GM20431 (cell line): Measurements from ENCODE around the gene SELENOF.

Experiments used
- in situ Hi-C: fragments of 300-500 bp; cut with MseI, MboI; formaldehyde crosslinking; loops from one replicate; pipeline ENCODE4 v1.15.0; 2020; ENCODE audit warnings: low sequenced_read_pairs; ENCODE audit not compliant: unreplicated experiment

SELENOF gene

DNA sequence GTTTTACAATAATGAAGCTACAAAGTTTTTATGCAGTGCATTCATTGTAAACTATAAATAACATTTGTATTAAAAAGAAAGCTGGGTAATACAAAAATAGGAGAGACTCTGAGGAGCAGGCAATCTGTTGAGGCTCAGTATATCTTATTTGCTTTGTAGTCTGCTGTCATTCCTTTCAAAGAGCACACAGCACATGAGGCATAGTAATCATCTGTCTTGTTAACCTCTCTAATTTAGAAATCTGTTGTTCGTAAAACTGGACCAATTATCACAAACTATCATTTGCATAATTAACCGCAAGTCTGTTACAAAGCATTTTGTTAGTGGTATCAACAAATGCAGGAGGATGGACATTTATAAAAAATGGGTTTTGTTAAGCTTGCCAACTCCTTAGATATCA lies 51.0 kb downstream of the SELENOF start:
- in situ Hi-C loops: no loop called here

DNA sequence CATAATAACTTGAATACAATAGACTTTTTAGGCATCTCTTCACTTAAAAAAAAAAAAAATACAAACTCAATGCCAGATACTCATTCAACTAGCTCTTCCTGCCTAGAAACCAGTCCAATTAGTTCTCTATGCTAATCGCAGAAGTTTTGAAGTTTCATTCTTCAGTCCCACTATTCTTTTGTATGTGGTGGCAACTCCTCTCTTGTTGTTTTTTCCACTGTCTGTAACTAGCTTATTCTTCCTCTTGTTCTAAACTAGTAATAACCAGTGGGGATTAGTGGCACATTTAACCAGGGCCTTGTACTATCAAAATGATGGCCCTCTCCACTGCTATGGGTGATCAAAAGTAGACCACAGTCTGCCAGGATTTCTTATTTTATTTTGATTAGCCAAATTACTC lies 52.5 kb downstream of the SELENOF start:
- in situ Hi-C loops: no loop called here

DNA sequence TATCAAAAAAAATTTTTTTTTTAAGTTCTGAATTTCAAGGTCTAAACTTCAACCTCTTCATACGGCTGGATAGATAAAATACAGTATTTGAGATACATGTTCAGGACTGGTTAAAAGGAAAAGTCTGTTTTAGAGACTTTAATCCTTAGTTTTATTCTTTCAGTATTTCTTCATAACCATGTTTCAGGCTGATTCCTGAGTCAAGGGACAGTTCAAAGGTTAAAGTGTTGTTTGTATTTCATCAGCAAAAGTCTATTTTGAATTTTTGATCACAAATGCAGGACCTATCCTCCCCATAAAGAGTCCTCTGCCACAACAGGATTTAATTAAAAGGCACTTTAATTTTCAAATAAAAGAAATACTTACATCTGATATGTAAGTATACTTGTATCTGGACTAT lies 53.5 kb downstream of the SELENOF start:
- in situ Hi-C loops: no loop called here

DNA sequence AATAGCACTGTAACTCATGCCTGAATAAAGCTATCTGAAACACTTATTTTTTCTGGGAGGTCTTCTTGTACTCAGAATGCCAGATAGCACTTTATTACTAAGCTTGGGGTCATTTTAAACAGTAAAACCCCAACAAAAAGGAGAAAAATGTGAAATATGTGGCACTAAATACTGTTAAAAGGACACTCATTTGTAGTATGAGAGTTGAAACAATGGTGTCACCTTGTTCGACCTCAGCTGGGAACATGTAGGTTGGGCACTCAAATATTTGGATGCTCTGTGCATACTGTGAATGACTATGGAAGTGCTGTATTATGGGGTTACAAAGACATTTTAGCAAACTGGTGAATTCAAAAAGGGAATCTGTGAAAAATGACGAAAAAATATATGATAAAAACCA lies 53.9 kb downstream of the SELENOF start:
- in situ Hi-C loops: no loop called here

DNA sequence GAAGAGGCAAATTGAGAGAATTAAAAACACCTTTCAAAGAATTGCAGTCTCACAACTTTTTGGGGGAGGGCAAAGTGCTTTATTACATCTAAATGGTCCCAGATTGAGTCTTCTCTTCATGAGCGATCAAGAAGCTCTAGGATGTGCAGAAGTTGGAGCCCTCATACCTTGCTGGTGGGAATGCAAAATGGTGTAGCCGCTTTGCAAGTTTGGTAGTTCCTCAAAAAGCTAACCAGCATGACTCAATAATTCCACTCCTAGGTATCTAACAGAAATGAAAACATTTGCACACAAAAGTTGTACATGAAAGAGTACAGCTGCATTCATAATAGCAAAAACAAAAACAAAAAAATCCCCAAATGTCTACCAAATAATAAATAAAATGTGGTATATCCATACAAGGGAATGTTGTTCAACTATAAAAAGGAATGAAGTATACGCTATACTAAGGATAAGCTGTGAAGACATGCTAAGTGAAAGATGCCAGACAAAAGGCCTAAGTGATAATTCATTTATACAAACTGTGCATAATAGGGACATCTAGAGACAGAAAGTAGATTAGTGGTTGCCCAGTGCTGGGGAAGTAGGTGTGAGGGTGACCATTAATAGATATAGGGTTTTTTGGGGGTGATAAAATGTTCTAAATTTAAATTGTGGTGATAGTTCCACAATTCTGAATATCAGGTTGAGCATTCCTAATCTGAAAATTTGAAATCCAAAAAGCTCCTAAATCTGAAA lies 55.2 kb downstream of the SELENOF start:
- in situ Hi-C loops: no loop called here

DNA sequence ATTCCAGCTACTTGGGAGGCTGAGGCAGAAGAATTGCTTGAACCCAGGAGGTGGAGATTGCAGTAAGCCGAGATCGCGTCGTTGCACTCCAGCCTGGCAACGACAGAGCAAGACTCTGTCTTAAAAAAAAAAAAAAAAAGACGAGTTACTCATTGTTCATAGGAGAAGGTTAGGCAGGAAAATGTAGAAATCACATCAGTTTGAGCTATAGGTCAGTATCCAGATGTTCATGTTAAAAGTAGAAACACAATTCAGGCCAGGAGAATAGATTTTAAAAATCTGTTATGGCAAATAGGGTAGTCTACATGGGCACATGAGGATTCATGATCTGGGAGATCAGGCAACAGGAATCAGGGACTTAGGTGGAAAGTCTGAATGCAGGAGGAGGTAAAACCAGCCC lies 57.7 kb downstream of the SELENOF start:
- in situ Hi-C loops: no loop called here

DNA sequence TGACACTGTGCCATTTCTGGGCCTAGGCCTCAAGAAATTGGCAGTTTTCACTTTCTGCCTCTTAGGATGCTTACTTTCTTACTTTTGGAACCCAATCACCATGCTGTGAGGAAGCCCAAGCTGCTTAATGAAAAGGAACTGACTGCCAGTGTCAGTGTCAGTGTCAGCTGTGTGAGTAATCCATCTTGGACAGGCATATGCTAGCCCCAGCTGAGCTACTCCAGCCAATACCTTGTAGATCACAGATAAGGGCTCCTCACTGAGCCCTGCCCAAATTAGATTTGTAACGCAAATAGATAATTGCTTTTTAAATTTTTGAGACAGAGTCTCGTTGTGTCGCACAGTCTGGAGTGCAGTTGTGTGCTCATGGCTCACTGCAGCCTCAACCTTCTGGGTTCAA lies 59.6 kb downstream of the SELENOF start:
- in situ Hi-C loops: no loop called here

DNA sequence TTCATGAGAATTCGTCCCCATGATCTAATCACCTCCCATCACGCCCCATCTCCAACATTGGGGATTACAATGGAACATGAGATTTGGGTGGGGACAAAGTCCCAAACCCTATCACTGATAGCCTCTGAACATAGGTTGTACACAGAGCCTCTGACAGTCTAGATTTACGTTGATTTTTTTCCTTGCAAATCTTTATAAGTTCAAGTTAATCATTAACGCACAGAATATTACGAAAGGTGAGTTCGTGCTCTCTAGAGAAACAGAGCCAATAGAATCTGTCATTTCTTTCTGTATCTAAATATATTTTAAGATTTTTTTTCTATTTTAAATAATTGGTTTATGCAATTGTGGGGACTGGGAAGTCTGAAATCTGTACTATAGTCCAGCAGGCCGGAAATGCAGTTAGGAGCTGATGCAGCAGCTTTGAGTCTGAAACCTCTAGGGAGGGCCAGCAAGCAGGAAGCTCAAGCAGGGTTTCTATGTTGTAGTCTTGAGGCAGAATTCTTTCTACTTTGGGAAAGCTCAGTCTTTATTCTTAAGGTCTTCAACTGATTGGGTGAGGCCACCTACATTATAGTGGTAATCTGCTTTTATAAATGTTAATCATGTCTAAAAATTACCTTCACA lies 61.0 kb downstream of the SELENOF start:
- in situ Hi-C loops: no loop called here

DNA sequence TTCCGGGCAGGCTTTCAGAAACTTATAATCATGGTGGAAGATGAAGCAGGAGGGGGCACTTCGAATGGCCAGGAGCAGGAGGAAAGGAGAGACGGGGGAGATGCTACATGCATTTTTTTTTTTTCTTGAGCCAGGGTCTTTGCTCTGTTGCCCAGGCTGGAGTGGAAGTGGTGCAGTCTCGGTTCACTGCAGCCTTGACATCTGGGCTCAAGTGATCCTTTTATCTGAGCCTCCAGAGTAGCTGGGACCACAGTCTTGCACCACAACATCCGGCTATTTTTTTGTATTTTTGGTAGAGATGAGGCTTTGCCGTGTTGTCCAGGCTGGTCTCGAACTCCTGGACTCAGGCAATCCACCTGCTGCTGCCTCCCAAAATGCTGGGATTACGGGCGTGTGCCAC lies 61.6 kb downstream of the SELENOF start:
- in situ Hi-C loops: no loop called here

DNA sequence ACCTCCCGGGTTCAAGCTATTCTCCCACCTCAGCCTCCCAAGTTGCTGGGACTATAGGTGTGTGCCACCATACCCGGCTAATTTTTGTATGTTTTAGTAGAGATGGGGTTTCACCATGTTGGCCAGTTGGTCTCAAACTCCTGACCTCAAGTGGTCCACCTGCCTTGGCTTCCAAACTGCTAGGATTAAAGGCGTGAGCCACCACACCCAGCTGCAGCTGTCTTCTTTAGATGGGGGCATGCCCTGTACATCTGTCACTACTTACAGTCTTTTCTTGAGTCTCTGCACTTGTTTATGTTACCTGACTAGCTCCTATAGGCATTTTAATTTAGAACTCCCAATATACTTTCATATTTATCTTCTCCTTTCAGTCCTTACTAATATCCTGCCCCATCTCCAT lies 64.2 kb downstream of the SELENOF start:
- in situ Hi-C loops: no loop called here

DNA sequence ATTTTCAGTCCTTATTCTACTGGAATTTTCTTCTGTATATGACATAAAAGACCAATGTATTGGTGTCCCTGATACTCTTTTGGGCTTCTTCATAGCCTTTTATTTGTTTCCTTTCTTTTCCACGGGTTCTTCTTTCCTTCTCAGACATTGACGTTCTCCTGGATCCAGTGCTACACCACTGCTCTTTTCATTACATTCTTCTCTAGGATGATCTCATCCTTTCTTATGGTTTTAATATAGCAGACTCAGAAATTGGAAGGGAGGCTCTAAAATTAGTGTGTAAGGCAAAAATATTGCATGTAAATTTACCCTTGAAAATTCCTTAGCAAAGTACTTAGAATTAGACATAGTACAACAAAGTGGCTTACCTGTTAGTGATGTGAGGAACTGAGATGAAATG lies 65.3 kb downstream of the SELENOF start:
- in situ Hi-C loops: no loop called here

DNA sequence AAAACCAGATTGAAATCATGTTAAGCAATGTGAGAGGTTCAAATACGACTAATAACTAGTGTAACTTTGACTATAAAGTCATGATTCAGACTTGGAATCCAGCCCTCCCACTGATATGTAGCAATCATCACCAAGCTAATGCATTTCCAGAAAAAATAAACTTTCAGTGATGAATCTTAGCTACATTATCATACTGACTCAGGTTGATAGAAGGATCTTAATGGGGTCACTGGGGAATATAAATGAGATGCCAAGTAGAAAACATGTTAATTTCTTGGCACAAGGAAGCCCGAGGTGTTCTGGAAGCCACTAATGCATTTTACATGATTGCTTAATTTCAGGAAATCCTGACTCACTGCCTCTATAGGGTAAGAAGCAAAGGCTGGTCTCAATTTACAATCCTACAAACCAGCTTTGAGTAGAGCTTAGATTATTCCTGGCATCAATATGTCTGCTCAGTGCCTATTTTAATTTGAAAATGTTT lies 67.7 kb downstream of the SELENOF start:
- in situ Hi-C loops: no loop called here

DNA sequence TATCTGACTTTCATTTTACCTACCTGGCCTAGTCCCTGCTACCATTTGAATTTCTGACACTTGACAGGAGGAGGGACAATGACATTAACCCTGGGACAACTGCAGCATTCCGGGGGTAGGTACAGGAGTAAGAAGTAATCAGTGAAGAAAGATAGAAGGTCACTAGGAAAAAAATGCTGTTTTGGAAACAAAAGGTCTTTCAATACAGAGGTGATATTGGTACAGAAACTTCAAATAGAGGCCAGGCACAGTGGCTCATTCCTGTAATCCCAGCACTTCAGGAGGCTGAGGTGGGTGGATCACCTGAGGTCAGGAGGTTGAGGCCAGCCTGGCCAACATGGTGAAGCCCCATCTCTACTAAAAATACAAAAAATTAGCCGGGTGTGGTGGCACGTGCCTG lies 68.4 kb downstream of the SELENOF start:
- in situ Hi-C loops: no loop called here

DNA sequence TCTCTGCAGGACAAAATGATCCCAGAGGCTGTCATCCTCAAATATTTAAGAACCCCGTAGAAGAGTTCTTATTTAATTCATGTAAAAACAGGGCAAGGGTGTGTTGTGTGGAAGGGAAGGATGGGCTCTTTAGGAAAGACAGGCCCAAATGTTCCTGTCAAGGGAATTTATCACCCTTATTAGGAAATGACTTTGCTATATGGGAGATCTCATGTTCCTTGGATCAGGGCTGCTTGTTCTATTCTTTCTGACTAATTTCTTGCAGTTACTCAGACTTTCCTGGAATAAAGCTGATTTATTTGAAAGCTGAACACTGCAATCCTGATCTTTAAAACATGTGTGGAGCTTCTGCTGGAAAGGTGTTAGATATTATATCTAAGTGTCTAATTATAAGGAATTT lies 72.8 kb downstream of the SELENOF start:
- in situ Hi-C loops: no loop called here

DNA sequence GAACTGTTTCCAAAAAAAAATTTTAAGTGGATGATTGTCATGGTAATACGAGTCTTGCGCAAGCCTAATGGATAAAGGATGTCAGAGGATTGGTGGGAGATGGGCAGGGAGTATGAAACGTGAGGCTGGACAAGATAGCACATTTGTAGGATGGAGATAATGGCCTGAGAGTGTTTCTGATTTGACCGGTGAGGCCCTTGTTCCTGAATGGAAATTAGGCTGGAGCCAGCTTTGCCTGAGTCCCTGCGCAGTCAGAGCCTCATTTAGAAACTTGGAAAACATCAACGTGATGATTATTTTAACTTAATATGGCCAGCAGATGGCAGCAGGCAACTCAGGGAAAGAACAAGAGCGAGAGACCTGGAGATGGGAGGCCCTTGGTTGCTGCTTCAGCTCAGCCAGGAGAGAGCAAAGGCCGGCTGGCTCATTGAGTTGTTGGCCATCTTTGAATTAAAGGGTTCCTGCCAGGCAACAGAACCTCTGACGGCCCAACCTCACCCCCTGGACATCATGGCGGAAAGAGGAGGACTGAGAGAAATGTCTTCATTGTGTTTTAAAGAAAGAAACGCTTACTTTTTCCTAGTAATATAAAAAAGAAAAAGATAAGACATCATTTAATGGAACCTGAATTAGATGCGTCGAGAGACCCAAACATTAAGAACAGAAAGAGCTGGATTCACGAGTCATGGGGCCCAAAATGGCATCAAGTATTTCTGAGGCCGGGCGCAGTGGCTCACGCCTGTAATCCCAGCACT lies 80.3 kb downstream of the SELENOF start:
- in situ Hi-C loops: loop anchor here (10.0 kb wide), 1 partner anchor 251 kb away; no protein-coding TSS in a partner anchor

DNA sequence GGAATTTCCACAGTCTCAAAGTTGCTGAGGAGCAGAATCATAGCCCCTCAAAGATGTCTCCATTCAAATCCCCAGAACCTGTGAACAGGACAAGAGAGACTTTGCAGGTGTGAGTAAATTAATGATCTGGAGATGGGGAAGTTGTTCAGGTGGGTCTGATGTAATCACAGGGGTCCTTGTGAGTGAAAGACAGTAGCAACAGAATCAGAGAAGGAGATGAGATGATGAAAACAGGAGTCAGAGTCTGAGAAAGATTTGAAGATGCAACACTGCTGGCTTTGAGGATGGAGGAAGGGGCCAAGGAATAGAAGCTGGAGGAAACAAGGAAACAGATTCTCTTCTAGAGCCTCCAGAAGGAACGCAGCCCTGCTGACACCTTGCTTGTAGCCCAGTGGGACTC lies 81.5 kb downstream of the SELENOF start:
- in situ Hi-C loops: loop anchor here (10.0 kb wide), 1 partner anchor 252 kb away; no protein-coding TSS in a partner anchor

DNA sequence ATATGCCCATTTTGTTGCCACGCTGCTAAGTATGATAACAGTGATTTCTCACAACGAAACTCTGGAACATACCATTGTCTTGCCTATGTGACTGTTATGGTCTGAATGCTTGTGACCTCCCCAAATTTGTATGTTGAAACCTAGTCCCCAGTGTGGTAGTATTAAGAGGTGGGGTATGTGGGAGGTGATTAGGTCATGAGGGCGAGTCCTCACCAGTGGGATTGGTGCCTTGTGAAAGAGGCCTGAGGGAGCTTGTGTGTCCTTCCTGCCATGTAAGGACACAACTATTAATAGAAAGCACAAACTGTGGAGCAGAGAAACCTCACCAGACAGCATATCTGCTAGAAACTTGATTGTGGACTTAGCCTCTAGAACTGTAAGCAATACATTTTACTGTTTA lies 84.6 kb downstream of the SELENOF start:
- in situ Hi-C loops: no loop called here

DNA sequence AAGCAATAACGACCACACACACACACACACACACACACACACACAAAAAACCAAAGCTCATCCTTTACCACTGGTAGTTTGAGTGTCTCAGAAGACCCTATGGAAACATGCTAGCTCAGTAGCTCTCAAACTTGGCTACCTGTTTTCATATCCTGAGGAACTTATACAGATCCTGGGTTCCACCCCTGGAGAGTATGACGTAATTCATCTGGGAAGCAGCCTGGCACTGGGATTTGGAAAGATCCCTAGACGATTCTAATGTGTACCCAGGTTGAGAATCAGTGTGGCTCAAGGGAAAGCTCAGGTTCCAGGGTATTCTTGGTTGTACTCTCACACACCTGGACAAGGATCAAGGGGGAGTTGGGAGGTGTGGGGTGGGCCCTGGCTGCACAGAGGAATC lies 85.9 kb downstream of the SELENOF start:
- in situ Hi-C loops: no loop called here

DNA sequence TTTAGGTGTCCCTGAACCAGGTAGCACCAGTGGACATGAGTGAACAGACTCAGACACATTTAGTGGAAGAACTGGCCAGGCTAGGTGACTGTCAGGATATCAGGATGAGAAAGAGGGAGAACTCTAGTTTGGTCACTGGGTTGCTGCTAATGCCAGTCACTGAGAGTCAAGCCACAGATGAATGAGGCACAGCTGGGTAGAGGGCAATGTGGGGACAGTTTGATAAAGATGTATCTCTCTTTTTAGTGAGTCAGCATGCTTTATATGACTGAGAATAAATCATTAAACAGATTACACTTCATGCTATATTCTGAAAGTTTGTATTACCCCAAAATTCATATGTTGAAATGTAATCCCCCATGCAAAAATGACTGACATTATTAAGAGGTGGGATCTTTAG lies 87.1 kb downstream of the SELENOF start:
- in situ Hi-C loops: no loop called here

DNA sequence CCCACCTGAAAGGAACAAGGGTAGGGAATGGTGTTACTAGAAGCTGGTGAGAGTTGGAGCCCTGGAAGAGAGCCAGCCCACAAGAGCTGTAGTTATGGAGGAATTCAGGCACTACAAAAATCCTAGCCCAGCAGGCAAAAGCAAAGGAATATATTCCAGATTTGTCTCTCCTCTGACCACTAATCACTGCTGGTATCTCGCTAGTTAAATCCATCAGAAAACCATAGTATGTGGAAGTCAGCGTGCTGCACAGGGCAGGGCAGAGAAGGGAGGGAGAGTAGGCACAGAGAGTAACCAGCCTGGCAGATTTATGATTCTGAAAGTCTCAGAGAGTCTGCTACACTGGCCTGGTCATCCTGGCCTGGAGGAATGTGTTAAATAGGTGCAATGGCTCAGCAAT lies 88.6 kb downstream of the SELENOF start:
- in situ Hi-C loops: no loop called here

DNA sequence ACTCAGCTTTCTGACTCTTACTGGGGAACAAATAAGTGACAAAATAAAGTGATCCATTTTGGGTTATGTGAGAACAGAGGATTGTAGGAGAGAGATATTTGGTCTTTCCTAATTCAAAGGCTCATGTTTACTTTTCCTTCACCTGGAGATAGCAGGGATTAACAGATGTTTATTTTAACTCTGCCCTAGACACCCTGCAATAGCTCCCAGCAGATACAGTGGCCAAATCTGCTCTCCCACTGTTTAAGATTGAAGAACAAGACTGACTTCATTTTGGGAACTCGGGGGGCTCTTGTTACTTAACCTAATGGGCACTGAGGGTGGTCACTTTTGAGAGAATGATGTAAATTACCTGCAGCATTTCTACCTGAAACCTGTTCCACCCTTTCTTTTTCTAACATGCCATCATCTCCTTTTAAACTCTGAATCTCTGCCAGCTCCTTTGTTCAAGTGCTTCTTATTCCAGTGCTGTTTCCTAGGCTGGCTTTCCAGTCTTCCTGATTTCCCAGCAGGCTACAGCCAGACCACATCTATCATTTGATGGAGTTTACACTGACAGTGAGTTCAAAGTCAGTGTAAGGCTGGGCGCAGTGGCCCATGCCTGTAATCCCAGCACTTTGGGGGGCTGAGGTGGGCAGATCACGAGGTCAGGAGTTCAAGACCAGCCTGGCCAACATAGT lies 90.0 kb downstream of the SELENOF start:
- in situ Hi-C loops: no loop called here
